Brain pericyte (primary cell): Measurements from ENCODE around the gene CADPS2.

ENCODE experiments used
- DNase-seq: peaks from one replicate; pipeline ENCODE4 v3.0.0-alpha.2; 2012; ENCODE audit warnings: low read depth, low spot score

Gene CADPS2

GRCh38 chr7:122770686-122771335, 115.4 kb downstream of the CADPS2 start:
- DNase-seq, result no peak

GRCh38 chr7:122768827-122769226, 117.4 kb downstream of the CADPS2 start:
- DNase-seq, result no peak

- no peak for DNase-seq
These were observed 118.9 kb downstream of the CADPS2 start for GRCh38 chr7:122767339-122767738.

GRCh38 chr7:122766593-122766992, 119.7 kb downstream of the CADPS2 start:
- no peak for DNase-seq

GRCh38 chr7:122764902-122765301, 121.4 kb downstream of the CADPS2 start:
- no peak for DNase-seq

GRCh38 chr7:122764020-122764419, 122.2 kb downstream of the CADPS2 start:
- DNase-seq, result no peak

GRCh38 chr7:122762071-122762470, 124.2 kb downstream of the CADPS2 start:
- DNase-seq, result no peak

- no peak for DNase-seq
These were observed 127.8 kb downstream of the CADPS2 start for GRCh38 chr7:122758501-122758900.

- DNase-seq, result no peak
These were observed 129.4 kb downstream of the CADPS2 start for GRCh38 chr7:122756860-122757259.

- DNase-seq, result no peak
These were observed 130.6 kb downstream of the CADPS2 start for GRCh38 chr7:122755696-122756095.

GRCh38 chr7:122752583-122752982, 133.7 kb downstream of the CADPS2 start:
- DNase-seq, result no peak

GRCh38 chr7:122750389-122750788, 135.9 kb downstream of the CADPS2 start:
- no peak for DNase-seq

GRCh38 chr7:122748195-122748594, 138.1 kb downstream of the CADPS2 start:
- DNase-seq, result no peak

GRCh38 chr7:122746948-122747347, 139.3 kb downstream of the CADPS2 start:
- no peak for DNase-seq

GRCh38 chr7:122743211-122743610, 143.0 kb downstream of the CADPS2 start:
- DNase-seq, result no peak

- DNase-seq, result no peak
These were observed 147.3 kb downstream of the CADPS2 start for GRCh38 chr7:122738947-122739346.

GRCh38 chr7:122736183-122736582, 150.1 kb downstream of the CADPS2 start:
- DNase-seq, result no peak

GRCh38 chr7:122727759-122728158, 158.5 kb downstream of the CADPS2 start:
- DNase-seq, result no peak

GRCh38 chr7:122727354-122727753, 158.9 kb downstream of the CADPS2 start:
- no peak for DNase-seq

- no peak for DNase-seq
These were observed 159.4 kb downstream of the CADPS2 start for GRCh38 chr7:122726881-122727280.

- DNase-seq, result no peak
These were observed 161.9 kb downstream of the CADPS2 start for GRCh38 chr7:122724366-122724765.

- no peak for DNase-seq
These were observed 167.2 kb downstream of the CADPS2 start for GRCh38 chr7:122719010-122719578.

- no peak for DNase-seq
These were observed 168.7 kb downstream of the CADPS2 start for GRCh38 chr7:122717356-122718089.
